ENCODE results near the gene BANP. TPM values are rescaled to one million over a fixed set of nuclear protein-coding genes. Genes with fewer than 3 reads are reported as not detected.
"Not testable (repeated sequence)": the region's sequence is repeated elsewhere in the genome, so short reads cannot be mapped to it uniquely, and the experiment has no call there.

Gene BANP
- polyA plus RNA-seq, 2 donors: 6.5 to 13.6 TPM

- H3K9me3 ChIP-seq (ENCODE audit: control insufficient read depth in 2 of 2, insufficient read depth in 1 of 2, low read depth in 1 of 2, low read length in 1 of 2): peaks cover 0 to 2% of the 10 kb centered on the region in 2 donors
- peaks cover 0 to 7% of the 10 kb centered on the region in 2 donors for H3K4me1 ChIP-seq (ENCODE audit: control insufficient read depth in 2 of 2, insufficient read depth in 2 of 2, low read length in 1 of 2)
- no peaks in the 10 kb centered on the region for H3K27me3 ChIP-seq (ENCODE audit: control insufficient read depth in 1 of 2, insufficient read depth in 2 of 2, low read length in 2 of 2)
- no peak overlapping the region for H3K27ac ChIP-seq (ENCODE audit: low read depth in 2 of 2, low read length in 1 of 2)
- no peaks in the 10 kb centered on the region for H3K36me3 ChIP-seq (ENCODE audit: control insufficient read depth in 2 of 2, insufficient read depth in 2 of 2, low read length in 1 of 2)
- H3K4me3 ChIP-seq (ENCODE audit: low read depth in 1 of 2, low read length in 2 of 2): no peak overlapping the region
- WGBS, 2 donors: 74 to 75% methylated on average over 41 to 44 of the region's 44 CpGs
These were observed 24.7 kb upstream of the BANP start for GRCh38 chr16:87926246-87927194.

- WGBS, 2 donors: 34 to 37% methylated on average over 4 of the region's 4 CpGs
- H3K9me3 ChIP-seq (ENCODE audit: control insufficient read depth in 2 of 2, insufficient read depth in 1 of 2, low read depth in 1 of 2, low read length in 1 of 2): peaks cover 0 to 2% of the 10 kb centered on the region in 2 donors
- no peaks in the 10 kb centered on the region for H3K27me3 ChIP-seq (ENCODE audit: control insufficient read depth in 1 of 2, insufficient read depth in 2 of 2, low read length in 2 of 2)
- H3K27ac ChIP-seq (ENCODE audit: low read depth in 2 of 2, low read length in 1 of 2): no peak overlapping the region
- no peak overlapping the region for H3K4me3 ChIP-seq (ENCODE audit: low read depth in 1 of 2, low read length in 2 of 2)
- peaks cover 0 to 7% of the 10 kb centered on the region in 2 donors for H3K4me1 ChIP-seq (ENCODE audit: control insufficient read depth in 2 of 2, insufficient read depth in 2 of 2, low read length in 1 of 2)
- H3K36me3 ChIP-seq (ENCODE audit: control insufficient read depth in 2 of 2, insufficient read depth in 2 of 2, low read length in 1 of 2): no peaks in the 10 kb centered on the region
These were observed 24.1 kb upstream of the BANP start for GRCh38 chr16:87927195-87927562.

GRCh38 chr16:87929986-87930385, 21.2 kb upstream of the BANP start:
- Histone ChIP-seq H3K9me3 (ENCODE audit: control insufficient read depth in 2 of 2, insufficient read depth in 1 of 2, low read depth in 1 of 2, low read length in 1 of 2) (no peaks in the 10 kb centered on the region), H3K36me3 (ENCODE audit: control insufficient read depth in 2 of 2, insufficient read depth in 2 of 2, low read length in 1 of 2) (no peaks in the 10 kb centered on the region), H3K4me1 (ENCODE audit: control insufficient read depth in 2 of 2, insufficient read depth in 2 of 2, low read length in 1 of 2) (no peaks in the 10 kb centered on the region), H3K4me3 (ENCODE audit: low read depth in 1 of 2, low read length in 2 of 2) (no peak overlapping the region), H3K27me3 (ENCODE audit: control insufficient read depth in 1 of 2, insufficient read depth in 2 of 2, low read length in 2 of 2) (peaks cover 0 to 2% of the 10 kb centered on the region in 2 donors), H3K27ac (ENCODE audit: low read depth in 2 of 2, low read length in 1 of 2) (no peak overlapping the region)
- 59 to 65% methylated on average over 7 of the region's 7 CpGs for WGBS, 2 donors

- Histone ChIP-seq H3K27ac (ENCODE audit: low read depth in 2 of 2, low read length in 1 of 2) (no peak overlapping the region), H3K4me3 (ENCODE audit: low read depth in 1 of 2, low read length in 2 of 2) (no peak overlapping the region), H3K9me3 (ENCODE audit: control insufficient read depth in 2 of 2, insufficient read depth in 1 of 2, low read depth in 1 of 2, low read length in 1 of 2) (no peaks in the 10 kb centered on the region), H3K27me3 (ENCODE audit: control insufficient read depth in 1 of 2, insufficient read depth in 2 of 2, low read length in 2 of 2) (peaks cover 0 to 2% of the 10 kb centered on the region in 2 donors), H3K4me1 (ENCODE audit: control insufficient read depth in 2 of 2, insufficient read depth in 2 of 2, low read length in 1 of 2) (no peaks in the 10 kb centered on the region), H3K36me3 (ENCODE audit: control insufficient read depth in 2 of 2, insufficient read depth in 2 of 2, low read length in 1 of 2) (no peaks in the 10 kb centered on the region)
- WGBS, 2 donors: 64 to 65% methylated on average over 11 of the region's 11 CpGs
These were observed 20.8 kb upstream of the BANP start for GRCh38 chr16:87930456-87930855.

GRCh38 chr16:87931504-87931903, 19.7 kb upstream of the BANP start:
- WGBS, 2 donors: 83 to 91% methylated on average over 17 of the region's 17 CpGs
- no peak overlapping the region for H3K27ac ChIP-seq (ENCODE audit: low read depth in 2 of 2, low read length in 1 of 2)
- H3K27me3 ChIP-seq (ENCODE audit: control insufficient read depth in 1 of 2, insufficient read depth in 2 of 2, low read length in 2 of 2): peaks cover 0 to 2% of the 10 kb centered on the region in 2 donors
- H3K9me3 ChIP-seq (ENCODE audit: control insufficient read depth in 2 of 2, insufficient read depth in 1 of 2, low read depth in 1 of 2, low read length in 1 of 2): no peaks in the 10 kb centered on the region
- no peaks in the 10 kb centered on the region for H3K36me3 ChIP-seq (ENCODE audit: control insufficient read depth in 2 of 2, insufficient read depth in 2 of 2, low read length in 1 of 2)
- H3K4me1 ChIP-seq (ENCODE audit: control insufficient read depth in 2 of 2, insufficient read depth in 2 of 2, low read length in 1 of 2): no peaks in the 10 kb centered on the region
- no peak overlapping the region for H3K4me3 ChIP-seq (ENCODE audit: low read depth in 1 of 2, low read length in 2 of 2)

- H3K27me3 ChIP-seq (ENCODE audit: control insufficient read depth in 1 of 2, insufficient read depth in 2 of 2, low read length in 2 of 2); H3K9me3 ChIP-seq (ENCODE audit: control insufficient read depth in 2 of 2, insufficient read depth in 1 of 2, low read depth in 1 of 2, low read length in 1 of 2); H3K4me3 ChIP-seq (ENCODE audit: low read depth in 1 of 2, low read length in 2 of 2); H3K4me1 ChIP-seq (ENCODE audit: control insufficient read depth in 2 of 2, insufficient read depth in 2 of 2, low read length in 1 of 2); H3K27ac ChIP-seq (ENCODE audit: low read depth in 2 of 2, low read length in 1 of 2); H3K36me3 ChIP-seq (ENCODE audit: control insufficient read depth in 2 of 2, insufficient read depth in 2 of 2, low read length in 1 of 2): not testable (repeated sequence)
- 83% methylated on average over 16 to 17 of the region's 17 CpGs for WGBS, 2 donors
These were observed 18.6 kb upstream of the BANP start for GRCh38 chr16:87932475-87933139.

GRCh38 chr16:87933140-87933495, 18.1 kb upstream of the BANP start:
- 91 to 93% methylated on average over 3 of the region's 3 CpGs for WGBS, 2 donors
- Histone ChIP-seq H3K4me3 (ENCODE audit: low read depth in 1 of 2, low read length in 2 of 2) (no peak overlapping the region), H3K27me3 (ENCODE audit: control insufficient read depth in 1 of 2, insufficient read depth in 2 of 2, low read length in 2 of 2) (peaks cover 0 to 2% of the 10 kb centered on the region in 2 donors), H3K9me3 (ENCODE audit: control insufficient read depth in 2 of 2, insufficient read depth in 1 of 2, low read depth in 1 of 2, low read length in 1 of 2) (no peaks in the 10 kb centered on the region), H3K36me3 (ENCODE audit: control insufficient read depth in 2 of 2, insufficient read depth in 2 of 2, low read length in 1 of 2) (no peaks in the 10 kb centered on the region), H3K4me1 (ENCODE audit: control insufficient read depth in 2 of 2, insufficient read depth in 2 of 2, low read length in 1 of 2) (no peaks in the 10 kb centered on the region), H3K27ac (ENCODE audit: low read depth in 2 of 2, low read length in 1 of 2) (no peak overlapping the region)

GRCh38 chr16:87934752-87935425, 16.3 kb upstream of the BANP start:
- 85% methylated on average over 18 to 19 of the region's 19 CpGs for WGBS, 2 donors
- H3K4me3 ChIP-seq (ENCODE audit: low read depth in 1 of 2, low read length in 2 of 2); H3K9me3 ChIP-seq (ENCODE audit: control insufficient read depth in 2 of 2, insufficient read depth in 1 of 2, low read depth in 1 of 2, low read length in 1 of 2); H3K27me3 ChIP-seq (ENCODE audit: control insufficient read depth in 1 of 2, insufficient read depth in 2 of 2, low read length in 2 of 2); H3K27ac ChIP-seq (ENCODE audit: low read depth in 2 of 2, low read length in 1 of 2); H3K36me3 ChIP-seq (ENCODE audit: control insufficient read depth in 2 of 2, insufficient read depth in 2 of 2, low read length in 1 of 2); H3K4me1 ChIP-seq (ENCODE audit: control insufficient read depth in 2 of 2, insufficient read depth in 2 of 2, low read length in 1 of 2): not testable (repeated sequence)

- not testable (repeated sequence) for H3K4me1 ChIP-seq (ENCODE audit: control insufficient read depth in 2 of 2, insufficient read depth in 2 of 2, low read length in 1 of 2); H3K27me3 ChIP-seq (ENCODE audit: control insufficient read depth in 1 of 2, insufficient read depth in 2 of 2, low read length in 2 of 2); H3K4me3 ChIP-seq (ENCODE audit: low read depth in 1 of 2, low read length in 2 of 2); H3K9me3 ChIP-seq (ENCODE audit: control insufficient read depth in 2 of 2, insufficient read depth in 1 of 2, low read depth in 1 of 2, low read length in 1 of 2); H3K36me3 ChIP-seq (ENCODE audit: control insufficient read depth in 2 of 2, insufficient read depth in 2 of 2, low read length in 1 of 2); H3K27ac ChIP-seq (ENCODE audit: low read depth in 2 of 2, low read length in 1 of 2)
- WGBS, 2 donors: 92 to 93% methylated on average over 14 of the region's 14 CpGs
These were observed 15.2 kb upstream of the BANP start for GRCh38 chr16:87936016-87936374.

Measured in esophagus (tissue), 2 donors.